Hepatocyte (in vitro differentiated cells): ENCODE data around the gene CNTNAP2. TPM values are rescaled to one million over a fixed set of nuclear protein-coding genes. Genes with fewer than 3 reads are reported as not detected.

Experiments used
- DNase-seq: peaks from one replicate; pipeline ENCODE4 v3.0.0-alpha.2; 2016; ENCODE audit warnings: low spot score
- H2AFZ ChIP-seq: fragments of 200-600 bp; sonication (generic); 2 replicates; pipeline ENCODE4 v1.6.0; 2016; ENCODE audit warnings: antibody characterized with exemption, mild to moderate bottlenecking
- H3K27ac ChIP-seq: fragments of 200-600 bp; sonication (generic); 2 replicates; pipeline ENCODE4 v1.5.1; 2016; ENCODE audit warnings: mild to moderate bottlenecking
- H3K27me3 ChIP-seq: fragments of 200-600 bp; sonication (generic); 2 replicates; pipeline ENCODE4 v1.6.1; 2016
- H3K36me3 ChIP-seq: fragments of 200-600 bp; sonication (generic); replicated peaks from 2 replicates; pipeline ENCODE4 v1.5.1; 2016; ENCODE audit warnings: low read depth; ENCODE audit not compliant: insufficient read depth
- H3K4me1 ChIP-seq: fragments of 200-600 bp; sonication (generic); 2 replicates; pipeline ENCODE4 v1.5.1; 2016; ENCODE audit warnings: mild to moderate bottlenecking, moderate library complexity; ENCODE audit not compliant: insufficient read depth
- H3K4me2 ChIP-seq: fragments of 200-600 bp; sonication (generic); 2 replicates; pipeline ENCODE4 v1.6.0; 2016
- H3K4me3 ChIP-seq: fragments of 200-600 bp; sonication (generic); 2 replicates; pipeline ENCODE4 v1.5.1; 2016; ENCODE audit warnings: mild to moderate bottlenecking
- H3K79me2 ChIP-seq: fragments of 200-600 bp; sonication (generic); 2 replicates; pipeline ENCODE4 v1.6.0; 2017; ENCODE audit warnings: mild to moderate bottlenecking
- H3K9me2 ChIP-seq: fragments of 200-600 bp; sonication (generic); replicated peaks from 2 replicates; pipeline ENCODE4 v1.6.0; 2017; ENCODE audit warnings: mild to moderate bottlenecking; ENCODE audit not compliant: insufficient read depth
- H3K9me3 ChIP-seq: fragments of 200-600 bp; sonication (generic); 2 replicates; pipeline ENCODE4 v1.5.1; 2016; ENCODE audit warnings: low read depth, mild to moderate bottlenecking
- H4K20me1 ChIP-seq: fragments of 200-600 bp; sonication (generic); 2 replicates; pipeline ENCODE4 v1.6.0; 2016; ENCODE audit warnings: mild to moderate bottlenecking; ENCODE audit not compliant: insufficient read depth, poor library complexity, severe bottlenecking
- EZH2 ChIP-seq: fragments of 200-600 bp; sonication (generic); IDR thresholded peaks from 2 replicates; pipeline ENCODE4 v1.6.1; 2016; ENCODE audit warnings: antibody characterized with exemption, mild to moderate bottlenecking, borderline replicate concordance
- EZH2phosphoT487 ChIP-seq: fragments of 200-600 bp; sonication (generic); IDR thresholded peaks from one replicate; pipeline ENCODE4 v1.6.1; 2018; ENCODE audit warnings: antibody characterized with exemption, mild to moderate bottlenecking, low read depth, moderate library complexity; ENCODE audit not compliant: unreplicated experiment, severe bottlenecking
- WGBS: methylation state at CpG from one replicate; pipeline ENCODE4 v1.1.6; 2016; ENCODE audit warnings: low lambda C conversion rate; ENCODE audit errors: missing lambda C conversion rate; 5-methylcytosine and 5-hydroxymethylcytosine counted together
- polyA plus RNA-seq: library from polyadenylated mRNA; unstranded; fragments of >200 nt; fragmentation: Nextera tagmentation; extraction: Ambion mirVana; gene quantifications from 2 replicates; pipeline ENCODE4 v1.2.1, GENCODE V29; 2016
- total RNA-seq: library from RNA; depleted of rRNA; stranded (reverse); fragments of >200 nt; gene quantifications from 2 replicates; pipeline ENCODE4 v1.2.3, GENCODE V29; 2014
- TF ChIP-seq, protein P1 (sequence below): fragments of 200-600 bp; sonication (generic); IDR thresholded peaks from 2 replicates; pipeline ENCODE4 v1.5.1; 2016; ENCODE audit warnings: antibody characterized with exemption, mild to moderate bottlenecking; ENCODE audit not compliant: poor library complexity

CNTNAP2 gene
- total and polyA plus RNA-seq, 2 experiments from 2014 or later = 7.5 to 14.7 TPM

DNA sequence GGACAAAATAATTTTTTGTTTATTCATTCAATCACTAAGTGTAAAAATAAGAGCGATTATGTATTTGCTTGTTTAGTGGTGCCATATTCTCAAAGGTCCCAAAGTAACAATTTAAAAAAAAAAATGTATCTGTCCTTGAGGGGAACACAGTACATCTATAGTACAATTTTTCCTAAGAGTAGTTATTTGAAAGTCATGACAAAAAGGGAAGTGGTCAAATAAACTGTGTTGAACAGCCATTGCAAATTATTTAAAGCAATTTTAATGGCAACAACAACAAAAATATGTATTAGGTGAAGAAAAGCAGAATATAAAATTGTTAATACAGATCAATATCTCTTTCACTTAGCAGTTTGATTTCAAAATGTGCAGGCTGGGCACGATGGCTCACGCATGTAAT lies 943.5 kb downstream of the CNTNAP2 start:
- H3K4me1 ChIP-seq = no peaks in the 10 kb centered on the region
- no peak overlapping the region for H2AFZ ChIP-seq
- WGBS = 95% methylated on average over 3 of the region's 3 CpGs

DNA sequence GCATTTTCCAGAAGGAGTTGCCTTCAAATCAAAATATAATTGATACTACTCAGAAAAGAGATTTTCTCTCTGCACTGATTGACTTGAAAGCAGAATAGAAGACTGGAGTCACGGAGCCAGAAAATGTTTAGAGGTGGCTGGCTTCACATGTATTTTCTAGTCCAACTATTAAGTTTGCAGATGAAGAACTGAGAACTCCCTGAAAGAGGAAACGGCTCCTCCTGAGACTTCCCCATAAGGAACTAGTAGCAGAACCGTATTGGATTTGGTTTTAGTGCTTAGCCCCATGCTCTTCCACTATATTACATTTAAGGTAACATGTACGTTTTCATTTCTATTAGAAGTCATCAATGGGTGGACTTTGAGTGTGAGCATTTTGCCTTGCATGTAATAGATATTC lies 946.3 kb downstream of the CNTNAP2 start:
- Histone ChIP-seq H3K27me3 (no peaks in the 10 kb centered on the region), H4K20me1 (no peaks in the 10 kb centered on the region), H3K79me2 (no peaks in the 10 kb centered on the region), H3K9me2 (no peaks in the 10 kb centered on the region), H3K36me3 (no peaks in the 10 kb centered on the region), H3K4me1 (no peaks in the 10 kb centered on the region), H3K9me3 (no peaks in the 10 kb centered on the region), H2AFZ (no peak overlapping the region), H3K4me3 (no peak overlapping the region), H3K27ac (no peak overlapping the region), H3K4me2 (no peak overlapping the region)
- DNase-seq = no peak
- 81% methylated on average over 4 of the region's 4 CpGs for WGBS
- TF ChIP-seq, protein P1, sequence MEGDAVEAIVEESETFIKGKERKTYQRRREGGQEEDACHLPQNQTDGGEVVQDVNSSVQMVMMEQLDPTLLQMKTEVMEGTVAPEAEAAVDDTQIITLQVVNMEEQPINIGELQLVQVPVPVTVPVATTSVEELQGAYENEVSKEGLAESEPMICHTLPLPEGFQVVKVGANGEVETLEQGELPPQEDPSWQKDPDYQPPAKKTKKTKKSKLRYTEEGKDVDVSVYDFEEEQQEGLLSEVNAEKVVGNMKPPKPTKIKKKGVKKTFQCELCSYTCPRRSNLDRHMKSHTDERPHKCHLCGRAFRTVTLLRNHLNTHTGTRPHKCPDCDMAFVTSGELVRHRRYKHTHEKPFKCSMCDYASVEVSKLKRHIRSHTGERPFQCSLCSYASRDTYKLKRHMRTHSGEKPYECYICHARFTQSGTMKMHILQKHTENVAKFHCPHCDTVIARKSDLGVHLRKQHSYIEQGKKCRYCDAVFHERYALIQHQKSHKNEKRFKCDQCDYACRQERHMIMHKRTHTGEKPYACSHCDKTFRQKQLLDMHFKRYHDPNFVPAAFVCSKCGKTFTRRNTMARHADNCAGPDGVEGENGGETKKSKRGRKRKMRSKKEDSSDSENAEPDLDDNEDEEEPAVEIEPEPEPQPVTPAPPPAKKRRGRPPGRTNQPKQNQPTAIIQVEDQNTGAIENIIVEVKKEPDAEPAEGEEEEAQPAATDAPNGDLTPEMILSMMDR = no peak
- TF ChIP-seq EZH2 (no peak), EZH2phosphoT487 (no peak)

More for the DNA sequence above, 943.5 kb downstream of the CNTNAP2 start:
- H3K79me2 ChIP-seq = no peaks in the 10 kb centered on the region
- H3K36me3 ChIP-seq = no peaks in the 10 kb centered on the region
- no peaks in the 10 kb centered on the region for H3K9me2 ChIP-seq
- TF ChIP-seq, protein P1 = no peak
- no peak for TF ChIP-seq EZH2
- TF ChIP-seq EZH2phosphoT487 = no peak
- DNase-seq = no peak
- H3K9me3 ChIP-seq = no peaks in the 10 kb centered on the region
- H3K4me3 ChIP-seq = no peak overlapping the region
- H3K27me3 ChIP-seq = no peaks in the 10 kb centered on the region
- no peak overlapping the region for H3K27ac ChIP-seq
- H4K20me1 ChIP-seq = no peaks in the 10 kb centered on the region
- no peak overlapping the region for H3K4me2 ChIP-seq

DNA sequence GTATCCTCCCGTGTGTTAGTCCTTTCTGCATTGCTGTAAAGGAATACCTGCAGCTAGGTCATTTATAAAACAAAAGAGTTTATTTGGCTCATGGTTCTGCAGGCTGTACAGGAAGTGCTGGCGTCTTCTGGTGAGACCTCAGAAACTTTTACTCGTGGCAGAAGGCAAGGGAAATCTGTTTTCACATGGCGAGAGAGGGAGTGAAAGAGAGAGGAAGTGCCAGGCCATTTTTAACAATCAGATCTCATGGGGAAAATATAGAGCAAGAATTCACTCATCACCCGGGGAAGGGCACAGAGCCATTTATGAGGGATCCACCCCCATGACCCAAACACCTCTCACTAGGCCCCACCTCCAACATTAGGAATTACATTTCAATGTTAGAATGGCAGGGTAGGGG lies 952.2 kb downstream of the CNTNAP2 start:
- TF ChIP-seq, protein P1 = no peak
- TF ChIP-seq EZH2phosphoT487 = no peak
- no peak for TF ChIP-seq EZH2
- Histone ChIP-seq H3K27me3 (no peaks in the 10 kb centered on the region), H3K27ac (no peak overlapping the region), H3K79me2 (no peaks in the 10 kb centered on the region), H2AFZ (no peak overlapping the region), H3K9me3 (no peaks in the 10 kb centered on the region), H3K4me3 (no peak overlapping the region), H3K36me3 (no peaks in the 10 kb centered on the region), H3K9me2 (no peaks in the 10 kb centered on the region), H3K4me1 (no peaks in the 10 kb centered on the region), H4K20me1 (no peaks in the 10 kb centered on the region), H3K4me2 (no peak overlapping the region)
- DNase-seq = no peak
- WGBS = 84% methylated on average over 5 of the region's 5 CpGs

DNA sequence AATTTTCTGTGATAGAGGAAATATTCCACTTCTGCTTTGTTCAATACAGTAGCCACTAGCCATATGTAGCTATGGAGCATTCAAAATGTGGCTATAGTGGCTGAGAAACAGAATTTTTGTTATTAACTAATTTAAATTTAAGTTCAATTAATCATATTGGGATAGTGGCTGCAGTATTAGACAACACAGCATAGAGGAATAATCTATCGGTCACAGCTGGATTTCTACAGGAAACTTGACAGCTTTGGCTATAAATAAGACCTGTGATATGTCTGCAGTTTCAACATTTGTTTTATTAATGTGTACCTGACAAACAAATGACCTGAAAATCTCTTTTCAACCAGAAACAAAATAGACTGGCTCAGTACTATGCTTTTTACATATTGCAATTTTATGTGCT lies 953.2 kb downstream of the CNTNAP2 start:
- H2AFZ ChIP-seq = no peak overlapping the region
- 93% methylated on average over 1 of the region's 1 CpG for WGBS
- no peak overlapping the region for H3K4me2 ChIP-seq
- no peak overlapping the region for H3K4me3 ChIP-seq
- TF ChIP-seq EZH2phosphoT487 = no peak
- TF ChIP-seq, protein P1 = no peak
- no peak for TF ChIP-seq EZH2
- H4K20me1 ChIP-seq = no peaks in the 10 kb centered on the region
- H3K27ac ChIP-seq = no peak overlapping the region
- DNase-seq = no peak
- no peaks in the 10 kb centered on the region for H3K79me2 ChIP-seq
- H3K9me2 ChIP-seq = no peaks in the 10 kb centered on the region
- H3K27me3 ChIP-seq = no peaks in the 10 kb centered on the region
- no peaks in the 10 kb centered on the region for H3K4me1 ChIP-seq
- H3K36me3 ChIP-seq = no peaks in the 10 kb centered on the region
- H3K9me3 ChIP-seq = no peaks in the 10 kb centered on the region
